PC-3 (cell line): ENCODE data around the gene VPS8.

ENCODE experiments used
- EZH2 ChIP-seq: fragments of 300-600 bp; sonication (generic); IDR thresholded peaks from one replicate; pipeline ENCODE4 v1.6.1; 2017; ENCODE audit warnings: antibody characterized with exemption, mild to moderate bottlenecking, low read length; ENCODE audit not compliant: unreplicated experiment
- TF ChIP-seq, protein P1 (sequence below): fragments of 300-600 bp; sonication (generic); conservative IDR thresholded peaks from 2 replicates; pipeline ENCODE4 v1.5.1; 2017; ENCODE audit warnings: antibody characterized with exemption, low read depth, mild to moderate bottlenecking, low read length

DNA sequence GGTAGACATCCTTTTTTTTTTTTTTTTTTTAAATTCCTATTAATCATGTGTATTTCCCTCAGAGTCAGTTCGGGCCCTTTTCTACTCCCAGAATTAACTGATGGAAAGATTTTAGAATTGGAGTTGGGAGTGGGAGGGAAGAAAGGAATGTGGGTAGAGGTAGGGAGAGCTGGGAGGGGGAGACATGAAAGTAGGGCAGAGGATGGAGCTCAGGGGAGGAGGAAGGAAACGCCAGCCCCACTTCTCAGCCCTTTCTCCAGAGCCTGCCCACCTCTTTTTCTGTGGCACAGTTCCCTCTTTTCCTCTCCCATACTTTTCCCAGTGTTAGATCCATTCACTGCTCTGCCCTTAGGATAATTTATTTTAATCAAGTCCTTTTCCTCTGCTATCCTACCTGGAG is 129.4 kb downstream of the VPS8 start:
- TF ChIP-seq, protein P1, sequence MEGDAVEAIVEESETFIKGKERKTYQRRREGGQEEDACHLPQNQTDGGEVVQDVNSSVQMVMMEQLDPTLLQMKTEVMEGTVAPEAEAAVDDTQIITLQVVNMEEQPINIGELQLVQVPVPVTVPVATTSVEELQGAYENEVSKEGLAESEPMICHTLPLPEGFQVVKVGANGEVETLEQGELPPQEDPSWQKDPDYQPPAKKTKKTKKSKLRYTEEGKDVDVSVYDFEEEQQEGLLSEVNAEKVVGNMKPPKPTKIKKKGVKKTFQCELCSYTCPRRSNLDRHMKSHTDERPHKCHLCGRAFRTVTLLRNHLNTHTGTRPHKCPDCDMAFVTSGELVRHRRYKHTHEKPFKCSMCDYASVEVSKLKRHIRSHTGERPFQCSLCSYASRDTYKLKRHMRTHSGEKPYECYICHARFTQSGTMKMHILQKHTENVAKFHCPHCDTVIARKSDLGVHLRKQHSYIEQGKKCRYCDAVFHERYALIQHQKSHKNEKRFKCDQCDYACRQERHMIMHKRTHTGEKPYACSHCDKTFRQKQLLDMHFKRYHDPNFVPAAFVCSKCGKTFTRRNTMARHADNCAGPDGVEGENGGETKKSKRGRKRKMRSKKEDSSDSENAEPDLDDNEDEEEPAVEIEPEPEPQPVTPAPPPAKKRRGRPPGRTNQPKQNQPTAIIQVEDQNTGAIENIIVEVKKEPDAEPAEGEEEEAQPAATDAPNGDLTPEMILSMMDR = no peak
- no peak for TF ChIP-seq EZH2
